ENCODE results near the gene SEC14L5.
"Not testable (repeated sequence)": the region's sequence is repeated elsewhere in the genome, so short reads cannot be mapped to it uniquely, and the experiment has no call there.

SEC14L5 gene

GRCh38 chr16:4951583-4951982, 6.5 kb upstream of the SEC14L5 start:
- not testable (repeated sequence) for DNase-seq (ENCODE audit: low spot score)

DNA sequence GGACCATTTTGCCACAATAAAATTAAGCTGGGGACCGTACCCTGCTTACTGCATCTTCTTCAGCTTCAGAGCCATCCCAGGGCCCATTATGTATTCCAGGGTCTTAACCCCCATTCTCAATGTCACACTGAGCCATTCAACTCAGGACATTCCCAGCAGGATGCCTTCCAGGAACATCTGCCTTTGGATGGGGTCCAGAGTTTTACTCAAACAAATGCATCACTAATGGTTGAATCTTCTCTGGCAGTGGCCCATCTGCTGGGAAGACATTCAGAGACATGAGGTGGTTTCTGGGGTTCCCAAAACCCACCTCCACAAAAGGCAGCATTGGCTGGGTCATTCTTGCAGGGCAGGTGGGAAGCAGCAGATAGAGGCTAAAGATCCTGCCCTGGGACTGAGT, 3.4 kb upstream of the SEC14L5 start:
- DNase-seq (ENCODE audit: low spot score) = no peak

DNA sequence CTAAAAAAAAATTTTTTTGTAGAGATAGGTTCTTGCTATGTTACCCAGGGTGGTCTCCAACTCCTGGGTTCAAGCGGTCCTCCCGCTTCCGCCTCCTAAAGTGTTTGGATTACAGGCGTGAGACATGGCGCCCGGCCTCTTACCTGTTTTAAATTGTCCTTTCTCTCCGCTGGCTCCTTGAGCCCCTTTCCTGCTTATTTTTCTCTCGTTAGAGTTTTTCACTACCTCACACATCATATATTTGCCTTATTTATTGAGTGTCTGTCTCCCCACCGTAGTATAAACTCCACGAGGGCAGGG, 760 bp upstream of the SEC14L5 start:
- DNase-seq (ENCODE audit: low spot score) = no peak

GRCh38 chr16:4958510-4959438, 644 bp downstream of the SEC14L5 start:
- DNase-seq (ENCODE audit: low spot score) = no peak

DNA sequence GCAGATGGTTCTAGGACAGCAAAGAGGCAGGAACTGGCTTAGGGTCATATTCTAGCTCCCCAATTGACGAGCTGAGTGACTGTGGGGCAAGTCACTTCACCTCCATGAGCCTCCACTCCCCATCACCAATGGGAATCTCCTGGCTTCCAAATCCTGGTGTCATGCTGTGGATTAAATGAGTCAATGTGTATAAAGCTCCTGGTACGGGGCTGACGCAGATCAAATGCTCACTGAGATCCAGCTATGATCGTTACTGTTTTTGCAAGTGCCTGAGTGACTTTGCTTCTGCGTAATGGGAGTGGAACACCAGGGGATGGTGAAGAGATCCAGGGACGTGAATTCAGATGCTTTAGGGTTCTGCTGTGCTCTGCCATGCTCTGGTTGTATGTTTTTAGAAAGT, 2.4 kb downstream of the SEC14L5 start:
- DNase-seq (ENCODE audit: low spot score) = no peak

- no peak for DNase-seq (ENCODE audit: low spot score)
Measured at GRCh38 chr16:4962716-4963115, 4.6 kb downstream of the SEC14L5 start.

GRCh38 chr16:4963527-4963926, 5.4 kb downstream of the SEC14L5 start:
- not testable (repeated sequence) for DNase-seq (ENCODE audit: low spot score)

- no peak for DNase-seq (ENCODE audit: low spot score)
Measured at GRCh38 chr16:4966736-4967453, 8.8 kb downstream of the SEC14L5 start.

DNA sequence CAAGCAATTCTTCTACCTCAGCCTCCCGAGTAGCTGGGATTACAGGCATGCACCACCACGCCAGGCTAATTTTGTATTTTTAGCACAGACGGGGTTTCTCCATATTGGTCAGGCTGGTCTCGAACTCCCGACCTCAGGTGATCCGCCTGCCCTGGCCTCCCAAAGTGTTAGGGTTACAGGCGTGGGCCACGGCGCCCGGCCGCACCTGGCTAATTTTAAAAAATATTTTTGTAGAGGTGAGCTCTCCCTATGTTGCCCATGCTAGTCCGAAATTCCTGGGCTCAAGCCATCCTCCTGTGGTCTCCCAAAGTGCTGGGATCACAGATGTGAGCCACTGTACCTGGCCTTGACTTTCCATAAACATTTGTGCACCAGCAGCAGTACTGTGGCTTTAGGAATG, 10.1 kb downstream of the SEC14L5 start:
- not testable (repeated sequence) for DNase-seq (ENCODE audit: low spot score)

DNA sequence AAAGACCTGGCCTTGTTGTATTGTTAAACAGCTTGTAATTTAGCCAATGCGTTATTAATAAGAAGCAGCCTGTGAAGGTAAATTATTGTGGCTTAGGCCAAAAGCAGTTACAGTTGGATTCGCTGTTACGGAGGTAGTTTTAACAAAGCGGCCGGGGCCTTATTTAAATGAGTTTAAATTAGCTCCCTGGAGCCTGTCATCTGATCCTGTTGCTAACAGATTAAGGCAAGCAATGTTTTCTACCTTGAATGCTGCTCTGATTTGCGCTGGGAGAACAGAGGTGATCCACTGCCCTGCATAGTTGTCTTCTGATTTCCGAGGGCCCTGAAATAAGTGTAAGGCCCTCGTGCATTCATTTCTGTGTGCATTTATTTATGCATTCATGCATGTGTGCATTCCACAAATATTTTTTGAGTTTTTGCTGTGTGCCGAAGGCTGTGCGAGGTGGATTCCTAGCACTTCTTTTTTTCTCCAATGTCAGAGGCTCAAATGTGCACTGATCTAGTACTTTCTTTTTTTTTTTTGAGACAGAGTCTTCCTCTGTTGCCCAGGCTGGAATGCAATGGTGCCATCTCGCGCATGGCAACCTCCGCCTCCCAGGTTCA, 10.9 kb downstream of the SEC14L5 start:
- DNase-seq (ENCODE audit: low spot score) = no peak

- DNase-seq (ENCODE audit: low spot score) = no peak
Measured at GRCh38 chr16:4970010-4970409, 11.9 kb downstream of the SEC14L5 start.

DNA sequence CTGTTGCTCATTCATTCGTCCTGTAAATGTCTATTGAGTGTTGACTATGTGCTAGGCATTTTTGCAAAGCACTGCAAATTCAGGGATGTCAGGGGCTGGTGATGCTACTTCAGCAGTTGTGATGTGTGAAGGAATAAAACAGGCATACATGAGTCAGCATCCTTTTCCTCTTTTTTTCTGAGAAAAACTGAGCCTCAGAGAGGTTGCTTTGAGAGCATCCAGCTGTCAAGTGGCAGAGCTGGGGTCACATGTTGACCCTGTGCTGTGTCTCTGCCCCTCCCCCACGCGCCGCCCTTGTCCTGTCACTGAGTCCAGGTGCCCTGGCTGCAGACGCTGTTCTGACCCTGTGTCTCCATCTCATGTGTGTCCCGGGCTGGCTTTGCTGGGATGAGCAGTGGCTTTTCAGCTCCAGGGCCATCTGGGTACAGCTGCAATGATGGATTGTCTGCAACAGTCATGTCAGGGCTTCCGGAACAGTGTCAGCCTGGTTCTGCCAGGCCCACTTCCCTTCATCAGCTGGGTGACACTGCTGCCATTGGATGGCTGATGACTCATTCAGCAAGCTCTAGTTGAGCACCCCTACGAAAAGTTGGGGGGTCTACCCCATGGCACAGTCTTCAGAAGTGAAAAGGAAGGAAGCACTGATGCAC, 14.9 kb downstream of the SEC14L5 start:
- no peak for DNase-seq (ENCODE audit: low spot score)

DNA sequence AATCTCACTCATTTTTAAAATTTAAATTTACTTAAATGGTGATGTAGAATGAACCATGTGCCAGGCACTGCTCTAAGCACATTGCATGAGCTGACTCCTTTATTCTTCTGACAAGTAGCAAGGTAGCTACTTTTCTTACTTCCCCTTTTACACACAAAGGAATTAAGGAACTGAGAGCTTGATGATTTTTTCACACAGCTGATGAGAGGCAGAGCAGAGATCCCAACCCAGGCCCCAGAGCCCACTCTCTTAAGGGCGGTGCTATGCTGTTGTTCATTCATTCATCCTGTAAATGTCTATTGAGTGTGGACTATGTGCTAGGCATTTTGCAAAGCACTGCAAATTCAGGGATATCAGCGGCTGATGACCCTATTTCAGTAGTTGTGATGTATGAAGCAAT, 17.9 kb downstream of the SEC14L5 start:
- no peak for DNase-seq (ENCODE audit: low spot score)

DNA sequence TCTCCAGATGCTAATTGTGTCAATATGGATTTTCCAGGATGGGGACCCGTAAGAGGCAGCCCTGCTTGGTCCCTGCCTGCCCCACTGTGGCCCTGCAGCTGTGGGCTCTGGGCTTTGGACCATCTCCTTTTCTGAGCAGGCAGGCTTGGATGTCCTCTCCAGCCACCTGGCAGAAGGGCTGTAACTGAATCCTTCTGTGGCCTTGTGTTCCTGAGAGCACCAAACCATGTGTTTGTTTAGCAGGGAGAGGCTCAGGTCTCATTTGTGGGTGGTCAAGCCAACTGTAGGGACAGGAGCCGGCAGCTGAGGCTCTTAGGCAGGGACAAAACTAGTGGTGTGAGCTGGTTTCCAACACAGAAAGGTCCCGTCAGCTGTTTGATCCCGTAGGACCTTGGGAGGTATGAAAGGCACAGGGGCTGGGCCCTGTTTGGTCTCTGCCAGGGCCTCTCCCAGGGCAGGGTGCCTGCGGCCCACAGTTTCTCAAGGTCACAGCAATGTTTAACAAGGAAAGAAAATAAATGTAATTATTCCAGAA, 18.5 kb downstream of the SEC14L5 start:
- DNase-seq (ENCODE audit: low spot score) = no peak

DNA sequence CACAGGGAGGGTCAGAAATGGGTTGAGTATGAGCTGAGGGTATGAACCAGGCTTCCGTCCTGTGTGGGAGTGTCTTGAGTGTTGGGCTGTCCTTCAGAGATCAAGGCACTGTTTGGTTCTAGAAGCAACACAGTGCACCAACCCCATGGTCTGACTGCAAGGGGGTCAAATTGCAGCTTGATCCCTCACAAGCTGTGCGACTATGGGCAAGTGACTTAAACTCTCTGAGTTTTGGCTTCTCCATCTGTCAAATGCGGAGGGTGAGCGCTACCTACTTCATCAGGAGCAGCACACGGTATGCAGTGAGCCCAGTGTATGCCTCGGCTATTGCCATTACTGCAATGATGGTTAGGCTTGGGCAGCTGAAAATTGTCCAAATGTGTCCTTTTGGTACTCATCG, 21.0 kb downstream of the SEC14L5 start:
- DNase-seq (ENCODE audit: low spot score) = no peak

- no peak for DNase-seq (ENCODE audit: low spot score)
Measured at GRCh38 chr16:4979736-4980660, 21.9 kb downstream of the SEC14L5 start.

- DNase-seq (ENCODE audit: low spot score) = no peak
Measured at GRCh38 chr16:4980691-4981090, 22.6 kb downstream of the SEC14L5 start.

GRCh38 chr16:4981473-4981872, 23.3 kb downstream of the SEC14L5 start:
- no peak for DNase-seq (ENCODE audit: low spot score)

DNA sequence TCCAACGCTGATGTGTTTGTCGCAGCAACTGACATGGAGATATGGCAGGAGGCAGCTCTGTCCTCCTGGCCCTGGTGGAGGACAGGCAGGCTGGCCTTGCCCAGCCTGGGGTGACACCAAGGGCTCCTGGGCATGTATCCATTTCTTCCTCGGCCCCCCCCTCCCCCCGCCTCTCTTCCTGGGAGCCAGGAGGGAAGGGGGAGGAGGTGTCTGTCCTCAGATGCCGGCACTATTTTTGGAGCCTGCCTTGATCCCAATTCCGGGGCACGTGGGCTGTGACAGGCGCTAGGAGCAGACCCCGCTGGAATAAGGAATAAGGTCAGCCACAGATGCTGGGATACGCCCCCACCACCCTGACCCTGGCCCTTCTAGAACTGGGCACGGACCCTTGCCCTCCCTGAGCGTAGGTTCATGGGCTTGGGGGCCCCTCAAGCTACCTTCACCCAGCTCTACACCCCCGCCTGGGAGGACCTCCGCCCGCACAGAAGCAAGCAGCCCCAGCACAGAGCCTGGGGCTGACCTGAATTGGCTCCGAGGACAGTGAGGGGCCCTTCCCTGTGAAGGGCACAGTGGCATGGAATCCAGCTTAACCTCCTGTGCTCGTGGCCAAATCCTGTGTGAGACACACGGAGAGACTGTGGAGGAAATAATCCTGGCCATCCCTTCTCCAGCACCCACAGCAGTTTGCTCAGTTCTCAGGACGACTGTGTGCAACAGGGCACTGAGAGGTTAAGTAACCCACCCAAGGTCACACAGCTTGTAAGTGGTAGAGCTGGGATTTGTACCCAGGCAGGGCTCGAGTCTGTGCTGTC, 24.1 kb downstream of the SEC14L5 start:
- no peak for DNase-seq (ENCODE audit: low spot score)
